ENCODE data around the gene TMEM62. TPM values are rescaled to one million over a fixed set of nuclear protein-coding genes. Genes with fewer than 3 reads are reported as not detected.

TMEM62 gene
- total and polyA plus RNA-seq, 9 of the 15 experiments (the other 6 are each of a cell fraction or from before 2014, with no cell fraction given), result 4.4 to 16.6 (median 11.1) TPM

GRCh38 chr15:43133430-43134156 lies at the start of gene TMEM62 (continued):
- TF ChIP-seq HMGXB4 (CRISPR knock-in tag; IDR thresholded peaks at IDR 0.05), result no peak; the same call in 1 of the 2 replicates
- TF ChIP-seq ZNF785 (CRISPR knock-in tag; IDR thresholded peaks at IDR 0.05), result no peak
- TF ChIP-seq ZKSCAN8 (CRISPR knock-in tag; IDR thresholded peaks at IDR 0.05), result no peak
- TF ChIP-seq, protein P1, sequence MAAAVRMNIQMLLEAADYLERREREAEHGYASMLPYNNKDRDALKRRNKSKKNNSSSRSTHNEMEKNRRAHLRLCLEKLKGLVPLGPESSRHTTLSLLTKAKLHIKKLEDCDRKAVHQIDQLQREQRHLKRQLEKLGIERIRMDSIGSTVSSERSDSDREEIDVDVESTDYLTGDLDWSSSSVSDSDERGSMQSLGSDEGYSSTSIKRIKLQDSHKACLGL (CRISPR knock-in tag; IDR thresholded peaks at IDR 0.05; ENCODE audit: borderline replicate concordance, poor library complexity, severe bottlenecking), result no peak
- 0 out of 2 replicates have a peak, but pooled peaks have one; percentile 37 for TF ChIP-seq ZNF224 (CRISPR knock-in tag; IDR thresholded peaks at IDR 0.05)
- TF ChIP-seq CCNT2 (IDR thresholded peaks at IDR 0.05; ENCODE audit: borderline replicate concordance, extremely low read depth, insufficient read length, low read depth, low read length), result peak; percentile 61
- TF ChIP-seq THRA (IDR thresholded peaks at IDR 0.05), result no peak
- no peak; the same call in 1 of the 2 replicates for TF ChIP-seq ZSCAN29 (IDR thresholded peaks at IDR 0.05)
- 0 out of 2 replicates have a peak, but pooled peaks have one; percentile 34 for TF ChIP-seq CAMTA2 (CRISPR knock-in tag; conservative IDR thresholded peaks at IDR 0.05)
- peak; percentile 91 for TF ChIP-seq ZNF407 (IDR thresholded peaks at IDR 0.05; ENCODE audit: low read depth)
- TF ChIP-seq RBM17 (IDR thresholded peaks at IDR 0.05; ENCODE audit: borderline replicate concordance, low read depth, low read length), result no peak
- TF ChIP-seq, protein P2, sequence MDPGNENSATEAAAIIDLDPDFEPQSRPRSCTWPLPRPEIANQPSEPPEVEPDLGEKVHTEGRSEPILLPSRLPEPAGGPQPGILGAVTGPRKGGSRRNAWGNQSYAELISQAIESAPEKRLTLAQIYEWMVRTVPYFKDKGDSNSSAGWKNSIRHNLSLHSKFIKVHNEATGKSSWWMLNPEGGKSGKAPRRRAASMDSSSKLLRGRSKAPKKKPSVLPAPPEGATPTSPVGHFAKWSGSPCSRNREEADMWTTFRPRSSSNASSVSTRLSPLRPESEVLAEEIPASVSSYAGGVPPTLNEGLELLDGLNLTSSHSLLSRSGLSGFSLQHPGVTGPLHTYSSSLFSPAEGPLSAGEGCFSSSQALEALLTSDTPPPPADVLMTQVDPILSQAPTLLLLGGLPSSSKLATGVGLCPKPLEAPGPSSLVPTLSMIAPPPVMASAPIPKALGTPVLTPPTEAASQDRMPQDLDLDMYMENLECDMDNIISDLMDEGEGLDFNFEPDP (CRISPR knock-in tag; IDR thresholded peaks at IDR 0.05), result no peak
- peak; percentile 19; the same call in 1 of the 2 replicates for TF ChIP-seq ZEB2 (IDR thresholded peaks at IDR 0.05)

Measured in K562 (cell line).